Measurements from ENCODE around the gene PAX6. TPM values are rescaled to one million over a fixed set of nuclear protein-coding genes. Genes with fewer than 3 reads are reported as not detected.

PAX6 gene
- total and polyA plus RNA-seq, 9 of the 15 experiments (the other 6 are each of a cell fraction or from before 2014, with no cell fraction given): 1.5 to 10.9 (median 5.3) TPM

DNA sequence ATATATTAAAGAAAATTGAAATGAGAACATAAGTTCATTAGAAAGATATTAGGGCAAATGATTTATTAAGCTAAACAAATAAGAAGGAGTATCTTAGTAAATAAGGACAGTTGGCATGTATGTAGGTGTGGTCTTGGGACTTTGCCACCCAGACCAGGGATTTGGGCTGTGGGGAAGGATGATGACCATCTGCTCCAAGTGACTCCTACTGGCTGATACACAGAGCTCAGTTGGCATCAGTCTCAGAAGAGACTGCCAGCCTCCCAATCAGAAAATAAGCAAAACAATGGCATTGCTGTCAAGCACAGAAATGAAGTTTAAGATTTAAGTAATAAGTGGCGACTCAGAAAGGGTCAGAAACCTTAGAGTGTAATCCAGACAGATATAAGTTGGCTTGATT, 49.5 kb downstream of the PAX6 start:
- TF ChIP-seq HDAC6 (IDR thresholded peaks at IDR 0.05; ENCODE audit: low read depth, low read length) (no peak), MAFG (tag; conservative IDR thresholded peaks at IDR 0.05) (no peak), SIX5 (IDR thresholded peaks at IDR 0.05; ENCODE audit: borderline replicate concordance in 1 of 2, insufficient read depth in 1 of 2, low read depth in 1 of 2, low read length in 2 of 2) (no peak), XRCC5 (IDR thresholded peaks at IDR 0.05; ENCODE audit: low read depth, low read length) (no peak), PYGO2 (tag; IDR thresholded peaks at IDR 0.05) (no peak), HMG20A (CRISPR knock-in tag; conservative IDR thresholded peaks at IDR 0.05) (no peak), CBFA2T2 (conservative IDR thresholded peaks at IDR 0.05) (no peak)
- TF ChIP-seq, protein P1, sequence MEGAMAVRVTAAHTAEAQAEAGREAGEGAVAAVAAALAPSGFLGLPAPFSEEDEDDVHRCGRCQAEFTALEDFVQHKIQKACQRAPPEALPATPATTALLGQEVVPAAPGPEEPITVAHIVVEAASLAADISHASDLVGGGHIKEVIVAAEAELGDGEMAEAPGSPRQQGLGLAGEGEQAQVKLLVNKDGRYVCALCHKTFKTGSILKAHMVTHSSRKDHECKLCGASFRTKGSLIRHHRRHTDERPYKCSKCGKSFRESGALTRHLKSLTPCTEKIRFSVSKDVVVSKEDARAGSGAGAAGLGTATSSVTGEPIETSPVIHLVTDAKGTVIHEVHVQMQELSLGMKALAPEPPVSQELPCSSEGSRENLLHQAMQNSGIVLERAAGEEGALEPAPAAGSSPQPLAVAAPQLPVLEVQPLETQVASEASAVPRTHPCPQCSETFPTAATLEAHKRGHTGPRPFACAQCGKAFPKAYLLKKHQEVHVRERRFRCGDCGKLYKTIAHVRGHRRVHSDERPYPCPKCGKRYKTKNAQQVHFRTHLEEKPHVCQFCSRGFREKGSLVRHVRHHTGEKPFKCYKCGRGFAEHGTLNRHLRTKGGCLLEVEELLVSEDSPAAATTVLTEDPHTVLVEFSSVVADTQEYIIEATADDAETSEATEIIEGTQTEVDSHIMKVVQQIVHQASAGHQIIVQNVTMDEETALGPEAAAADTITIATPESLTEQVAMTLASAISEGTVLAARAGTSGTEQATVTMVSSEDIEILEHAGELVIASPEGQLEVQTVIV (CRISPR knock-in tag; IDR thresholded peaks at IDR 0.05; ENCODE audit: borderline replicate concordance): no peak
- TF ChIP-seq, protein P2, sequence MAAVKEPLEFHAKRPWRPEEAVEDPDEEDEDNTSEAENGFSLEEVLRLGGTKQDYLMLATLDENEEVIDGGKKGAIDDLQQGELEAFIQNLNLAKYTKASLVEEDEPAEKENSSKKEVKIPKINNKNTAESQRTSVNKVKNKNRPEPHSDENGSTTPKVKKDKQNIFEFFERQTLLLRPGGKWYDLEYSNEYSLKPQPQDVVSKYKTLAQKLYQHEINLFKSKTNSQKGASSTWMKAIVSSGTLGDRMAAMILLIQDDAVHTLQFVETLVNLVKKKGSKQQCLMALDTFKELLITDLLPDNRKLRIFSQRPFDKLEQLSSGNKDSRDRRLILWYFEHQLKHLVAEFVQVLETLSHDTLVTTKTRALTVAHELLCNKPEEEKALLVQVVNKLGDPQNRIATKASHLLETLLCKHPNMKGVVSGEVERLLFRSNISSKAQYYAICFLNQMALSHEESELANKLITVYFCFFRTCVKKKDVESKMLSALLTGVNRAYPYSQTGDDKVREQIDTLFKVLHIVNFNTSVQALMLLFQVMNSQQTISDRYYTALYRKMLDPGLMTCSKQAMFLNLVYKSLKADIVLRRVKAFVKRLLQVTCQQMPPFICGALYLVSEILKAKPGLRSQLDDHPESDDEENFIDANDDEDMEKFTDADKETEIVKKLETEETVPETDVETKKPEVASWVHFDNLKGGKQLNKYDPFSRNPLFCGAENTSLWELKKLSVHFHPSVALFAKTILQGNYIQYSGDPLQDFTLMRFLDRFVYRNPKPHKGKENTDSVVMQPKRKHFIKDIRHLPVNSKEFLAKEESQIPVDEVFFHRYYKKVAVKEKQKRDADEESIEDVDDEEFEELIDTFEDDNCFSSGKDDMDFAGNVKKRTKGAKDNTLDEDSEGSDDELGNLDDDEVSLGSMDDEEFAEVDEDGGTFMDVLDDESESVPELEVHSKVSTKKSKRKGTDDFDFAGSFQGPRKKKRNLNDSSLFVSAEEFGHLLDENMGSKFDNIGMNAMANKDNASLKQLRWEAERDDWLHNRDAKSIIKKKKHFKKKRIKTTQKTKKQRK (IDR thresholded peaks at IDR 0.05; ENCODE audit: borderline replicate concordance, low read depth, low read length): no peak
- TF ChIP-seq, protein P3, sequence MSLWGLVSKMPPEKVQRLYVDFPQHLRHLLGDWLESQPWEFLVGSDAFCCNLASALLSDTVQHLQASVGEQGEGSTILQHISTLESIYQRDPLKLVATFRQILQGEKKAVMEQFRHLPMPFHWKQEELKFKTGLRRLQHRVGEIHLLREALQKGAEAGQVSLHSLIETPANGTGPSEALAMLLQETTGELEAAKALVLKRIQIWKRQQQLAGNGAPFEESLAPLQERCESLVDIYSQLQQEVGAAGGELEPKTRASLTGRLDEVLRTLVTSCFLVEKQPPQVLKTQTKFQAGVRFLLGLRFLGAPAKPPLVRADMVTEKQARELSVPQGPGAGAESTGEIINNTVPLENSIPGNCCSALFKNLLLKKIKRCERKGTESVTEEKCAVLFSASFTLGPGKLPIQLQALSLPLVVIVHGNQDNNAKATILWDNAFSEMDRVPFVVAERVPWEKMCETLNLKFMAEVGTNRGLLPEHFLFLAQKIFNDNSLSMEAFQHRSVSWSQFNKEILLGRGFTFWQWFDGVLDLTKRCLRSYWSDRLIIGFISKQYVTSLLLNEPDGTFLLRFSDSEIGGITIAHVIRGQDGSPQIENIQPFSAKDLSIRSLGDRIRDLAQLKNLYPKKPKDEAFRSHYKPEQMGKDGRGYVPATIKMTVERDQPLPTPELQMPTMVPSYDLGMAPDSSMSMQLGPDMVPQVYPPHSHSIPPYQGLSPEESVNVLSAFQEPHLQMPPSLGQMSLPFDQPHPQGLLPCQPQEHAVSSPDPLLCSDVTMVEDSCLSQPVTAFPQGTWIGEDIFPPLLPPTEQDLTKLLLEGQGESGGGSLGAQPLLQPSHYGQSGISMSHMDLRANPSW (CRISPR knock-in tag; IDR thresholded peaks at IDR 0.05): no peak
- TF ChIP-seq, protein P4, sequence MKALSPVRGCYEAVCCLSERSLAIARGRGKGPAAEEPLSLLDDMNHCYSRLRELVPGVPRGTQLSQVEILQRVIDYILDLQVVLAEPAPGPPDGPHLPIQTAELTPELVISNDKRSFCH (CRISPR knock-in tag; IDR thresholded peaks at IDR 0.05): no peak
- TF ChIP-seq, protein P4 (tag; IDR thresholded peaks at IDR 0.05): no peak
- no peak overlapping the region for H3K4me3 ChIP-seq
- H3K36me3 ChIP-seq (ENCODE audit: control insufficient read depth, insufficient read depth, low read length): no peaks in the 10 kb centered on the region
- no peaks in the 10 kb centered on the region for H3K9me3 ChIP-seq (replicated peaks; ENCODE audit: control insufficient read depth, insufficient read depth, low read depth, low read length)
- no peaks in the 10 kb centered on the region for H3K27me3 ChIP-seq (ENCODE audit: control insufficient read depth in 2 of 2, insufficient read depth in 2 of 2, low read length in 2 of 2)
- FAIRE-seq: no peak
- no peak overlapping the region for H3K4me2 ChIP-seq (ENCODE audit: insufficient read depth, low read length)
- in situ Hi-C loops (cut with MboI): no loop called here
- H3K79me2 ChIP-seq (ENCODE audit: control insufficient read depth, insufficient read depth, low read length): no peaks in the 10 kb centered on the region
- no peak overlapping the region for H3K9ac ChIP-seq (ENCODE audit: insufficient read depth in 1 of 2, low read depth in 2 of 2, low read length in 2 of 2)
- intact Hi-C loops (cut with micrococcal nuclease): no loop called here
- no peaks in the 10 kb centered on the region for H3K9me1 ChIP-seq (ENCODE audit: control insufficient read depth, insufficient read depth, low read length)
- H3K27ac ChIP-seq (ENCODE audit: extremely low read depth, low read depth, low read length): no peak overlapping the region
- ChIA-PET CTCF (ENCODE audit: low intra/inter-chr PET ratio) (no interaction called here), POLR2A (interaction anchor here (0.5 kb wide), 1 partner anchor 236 kb away, joined by 3 read pairs; no protein-coding TSS in a partner anchor)
- WGBS (ENCODE audit: insufficient coverage, low coverage, missing lambda C conversion rate): 33% methylated on average over 1 of the region's 1 CpG
- no peaks in the 10 kb centered on the region for H3K4me1 ChIP-seq (replicated peaks in 1 of 2; ENCODE audit: control insufficient read depth in 2 of 2, insufficient read depth in 2 of 2, low read length in 2 of 2)
- no peaks in the 10 kb centered on the region for H4K20me1 ChIP-seq (replicated peaks; ENCODE audit: control insufficient read depth, insufficient read depth, low read length)
- H2AFZ ChIP-seq (ENCODE audit: low read depth, low read length): no peak overlapping the region
- no TSS peak for BruUV-seq (replicated peaks)
- no peak for ATAC-seq
- DNase-seq (ENCODE audit: extremely low read depth in 1 of 4, low spot score in 3 of 4): no peak

Measured in K562 (cell line).